Neutrophil (primary cell): ENCODE measurements around the gene BABAM2.

Experiments used
- H3K27ac ChIP-seq: fragments of 200-600 bp; sonication (generic); 2 replicates; pipeline ENCODE4 v1.5.1; 2016; ENCODE audit warnings: mild to moderate bottlenecking, moderate library complexity
- H3K27me3 ChIP-seq: fragments of 200-600 bp; sonication (generic); 2 replicates; pipeline ENCODE4 v1.6.0; 2016; ENCODE audit warnings: mild to moderate bottlenecking
- H3K36me3 ChIP-seq: fragments of 200-600 bp; sonication (generic); 2 replicates; pipeline ENCODE4 v1.5.1; 2017
- H3K4me1 ChIP-seq, 2 experiments: fragments of 200-600 bp in 1 of 2; sonication (generic) in 1 of 2; 1 replicate in 1 of 2; 2 replicates in 1 of 2; pipeline versions ENCODE4 v1.5.1 to v1.6.1; 2013 to 2016; ENCODE audit warnings: low read depth in 1 of 2, low read length in 1 of 2, mild to moderate bottlenecking in 1 of 2, moderate library complexity in 1 of 2; ENCODE audit not compliant: control insufficient read depth in 1 of 2, insufficient read depth in 1 of 2
- H3K4me3 ChIP-seq, 2 experiments: fragments of 200-600 bp in 1 of 2; sonication (generic) in 1 of 2; 1 replicate in 1 of 2; 2 replicates in 1 of 2; pipeline ENCODE4 v1.5.1; 2013 to 2016; ENCODE audit warnings: low read depth in 1 of 2, low read length in 1 of 2, mild to moderate bottlenecking in 1 of 2, moderate library complexity in 1 of 2
- H3K9me3 ChIP-seq: fragments of 200-600 bp; sonication (generic); 2 replicates; pipeline ENCODE4 v1.5.1; 2016
- TF ChIP-seq, protein P1 (sequence below): fragments of 200-600 bp; sonication (generic); IDR thresholded peaks from 2 replicates; pipeline ENCODE4 v1.5.1; 2016; ENCODE audit warnings: antibody characterized with exemption

The BABAM2 gene

DNA sequence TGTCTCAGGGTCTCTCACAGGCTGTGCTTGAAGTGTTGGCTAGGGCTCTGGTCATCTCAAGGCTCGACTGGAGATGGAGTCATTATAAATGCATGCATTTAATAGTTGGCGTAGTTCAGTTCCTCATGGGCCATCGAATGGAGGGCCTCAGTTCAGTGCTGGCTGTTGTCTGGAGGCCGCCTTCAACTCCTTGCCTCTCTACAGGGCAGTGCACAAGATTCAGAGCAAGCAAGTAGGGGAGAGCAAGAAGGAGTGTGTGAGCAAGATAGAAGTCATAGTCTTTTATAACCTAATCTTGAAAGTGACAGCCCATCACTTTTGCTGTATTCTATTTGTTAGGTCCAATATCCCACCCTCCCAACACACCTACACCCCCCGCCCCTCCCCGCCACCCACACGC lies 137.5 kb downstream of the BABAM2 start:
- H3K9me3 ChIP-seq, result no peaks in the 10 kb centered on the region
- TF ChIP-seq, protein P1, sequence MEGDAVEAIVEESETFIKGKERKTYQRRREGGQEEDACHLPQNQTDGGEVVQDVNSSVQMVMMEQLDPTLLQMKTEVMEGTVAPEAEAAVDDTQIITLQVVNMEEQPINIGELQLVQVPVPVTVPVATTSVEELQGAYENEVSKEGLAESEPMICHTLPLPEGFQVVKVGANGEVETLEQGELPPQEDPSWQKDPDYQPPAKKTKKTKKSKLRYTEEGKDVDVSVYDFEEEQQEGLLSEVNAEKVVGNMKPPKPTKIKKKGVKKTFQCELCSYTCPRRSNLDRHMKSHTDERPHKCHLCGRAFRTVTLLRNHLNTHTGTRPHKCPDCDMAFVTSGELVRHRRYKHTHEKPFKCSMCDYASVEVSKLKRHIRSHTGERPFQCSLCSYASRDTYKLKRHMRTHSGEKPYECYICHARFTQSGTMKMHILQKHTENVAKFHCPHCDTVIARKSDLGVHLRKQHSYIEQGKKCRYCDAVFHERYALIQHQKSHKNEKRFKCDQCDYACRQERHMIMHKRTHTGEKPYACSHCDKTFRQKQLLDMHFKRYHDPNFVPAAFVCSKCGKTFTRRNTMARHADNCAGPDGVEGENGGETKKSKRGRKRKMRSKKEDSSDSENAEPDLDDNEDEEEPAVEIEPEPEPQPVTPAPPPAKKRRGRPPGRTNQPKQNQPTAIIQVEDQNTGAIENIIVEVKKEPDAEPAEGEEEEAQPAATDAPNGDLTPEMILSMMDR, result no peak
- no peak overlapping the region for H3K4me3 ChIP-seq
- no peak overlapping the region for H3K27ac ChIP-seq
- no peaks in the 10 kb centered on the region for H3K36me3 ChIP-seq
- H3K4me1 ChIP-seq, result no peaks in the 10 kb centered on the region
- H3K27me3 ChIP-seq, result no peaks in the 10 kb centered on the region

DNA sequence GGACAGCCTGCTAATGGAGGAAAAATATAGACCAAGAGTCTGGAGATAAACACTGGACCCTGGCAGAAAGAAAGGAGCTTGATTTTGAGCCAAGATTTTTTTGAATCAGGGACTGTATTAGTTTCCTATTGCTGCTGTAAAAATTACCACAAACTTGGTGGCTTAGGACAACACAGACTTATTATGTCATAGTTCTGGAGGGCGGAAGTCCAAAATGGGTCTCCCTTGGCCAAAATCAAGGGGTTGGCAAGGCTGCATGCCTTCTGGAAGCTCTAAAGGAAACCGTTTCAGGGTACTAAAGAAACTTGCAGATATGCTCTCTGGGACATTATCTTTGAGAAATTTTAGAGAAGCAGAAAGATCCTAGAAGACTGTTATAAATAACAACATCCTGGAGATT lies 140.1 kb downstream of the BABAM2 start:
- H3K4me1 ChIP-seq, result peaks cover 0 to 1% of the 10 kb centered on the region in 2 experiments
- no peak overlapping the region for H3K4me3 ChIP-seq
- TF ChIP-seq, protein P1, result no peak
- H3K27me3 ChIP-seq, result no peaks in the 10 kb centered on the region
- H3K9me3 ChIP-seq, result no peaks in the 10 kb centered on the region
- H3K27ac ChIP-seq, result no peak overlapping the region
- H3K36me3 ChIP-seq, result no peaks in the 10 kb centered on the region

DNA sequence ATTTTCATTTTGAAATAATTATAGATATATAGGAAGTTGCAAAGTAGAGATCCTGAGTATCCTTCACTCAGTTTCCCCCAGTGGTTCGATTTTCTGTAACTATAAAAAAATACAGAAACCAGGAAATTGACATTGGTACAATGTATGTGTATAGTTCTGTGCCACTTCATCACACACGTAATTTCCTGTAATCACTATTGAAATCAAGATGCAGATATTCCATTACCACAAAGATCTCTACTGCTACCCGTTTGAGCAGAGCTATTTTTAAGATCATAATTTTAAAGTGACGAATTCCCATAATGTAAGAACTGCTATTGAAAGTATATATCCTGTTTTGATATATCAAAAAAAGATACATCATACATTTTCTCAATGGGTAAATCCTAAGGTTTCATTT lies 142.3 kb downstream of the BABAM2 start:
- H3K27me3 ChIP-seq, result no peaks in the 10 kb centered on the region
- H3K4me1 ChIP-seq, result peaks cover 5 to 10% of the 10 kb centered on the region in 2 experiments
- no peaks in the 10 kb centered on the region for H3K36me3 ChIP-seq
- no peak overlapping the region for H3K27ac ChIP-seq
- TF ChIP-seq, protein P1, result no peak
- no peaks in the 10 kb centered on the region for H3K9me3 ChIP-seq
- no peak overlapping the region for H3K4me3 ChIP-seq

DNA sequence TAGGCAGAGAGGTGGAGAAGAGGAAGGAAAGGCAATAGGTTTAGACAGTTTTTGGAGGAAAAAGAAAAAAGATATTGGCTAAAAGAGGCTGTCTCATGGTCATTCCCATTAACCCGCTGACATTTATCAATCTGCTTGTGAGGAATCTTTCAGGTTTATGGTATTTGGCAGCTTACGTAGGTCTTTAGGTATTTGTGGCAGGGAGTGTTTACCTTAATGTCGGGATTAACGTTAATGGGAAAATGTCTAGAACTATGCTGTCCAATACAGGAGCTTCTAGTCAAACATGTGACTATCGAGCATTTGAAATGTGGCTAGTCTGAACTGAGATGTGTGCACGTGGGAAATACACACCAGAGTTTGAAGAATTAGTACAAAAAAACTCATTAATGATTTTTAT lies 144.2 kb downstream of the BABAM2 start:
- H3K27me3 ChIP-seq, result no peaks in the 10 kb centered on the region
- TF ChIP-seq, protein P1, result no peak
- no peak overlapping the region for H3K4me3 ChIP-seq
- H3K27ac ChIP-seq, result no peak overlapping the region
- peaks cover 5 to 10% of the 10 kb centered on the region in 2 experiments for H3K4me1 ChIP-seq
- H3K9me3 ChIP-seq, result no peaks in the 10 kb centered on the region
- H3K36me3 ChIP-seq, result no peaks in the 10 kb centered on the region

- TF ChIP-seq, protein P1, result no peak
- H3K4me1 ChIP-seq, result peaks cover 5 to 10% of the 10 kb centered on the region in 2 experiments
- H3K27me3 ChIP-seq, result no peaks in the 10 kb centered on the region
- no peaks in the 10 kb centered on the region for H3K9me3 ChIP-seq
- H3K4me3 ChIP-seq, result no peak overlapping the region
- H3K36me3 ChIP-seq, result no peaks in the 10 kb centered on the region
- H3K27ac ChIP-seq, result no peak overlapping the region
Observed at GRCh38 chr2:28035163-28035690, 144.7 kb downstream of the BABAM2 start.

DNA sequence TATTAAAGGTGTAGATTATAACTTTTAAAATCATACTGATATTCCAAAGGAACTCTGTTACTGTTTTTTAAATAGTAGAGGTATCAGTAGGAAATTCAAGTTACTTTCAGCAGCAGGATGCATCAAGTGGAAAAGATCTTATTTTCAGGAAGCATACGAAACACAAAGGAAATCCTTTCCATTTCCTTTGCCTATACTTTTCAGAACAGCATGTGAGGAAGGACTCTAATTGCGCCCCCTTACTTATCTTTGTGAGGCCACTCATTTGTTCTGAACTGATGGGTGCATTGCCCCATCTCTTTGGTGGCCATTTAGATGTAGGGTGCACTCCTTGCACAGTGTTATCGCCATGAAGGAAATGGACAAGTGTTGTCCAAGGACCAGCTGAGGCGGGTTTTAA lies 145.3 kb downstream of the BABAM2 start:
- Histone ChIP-seq H3K36me3 (no peaks in the 10 kb centered on the region), H3K4me1 (peaks cover 5 to 10% of the 10 kb centered on the region in 2 experiments), H3K27me3 (no peaks in the 10 kb centered on the region), H3K27ac (no peak overlapping the region), H3K9me3 (no peaks in the 10 kb centered on the region), H3K4me3 (no peak overlapping the region)
- TF ChIP-seq, protein P1, result no peak
